Colonic mucosa (tissue), 4 donors: ENCODE results near the gene ZNF785. TPM values are rescaled to one million over a fixed set of nuclear protein-coding genes. Genes with fewer than 3 reads are reported as not detected.
"Not testable (repeated sequence)": the region's sequence is repeated elsewhere in the genome, so short reads cannot be mapped to it uniquely, and the experiment has no call there.

Source experiments
- DNase-seq: peaks from one replicate; pipeline ENCODE4 v3.0.0-alpha.2; 2020
- H3K27ac ChIP-seq: fragments of 200-600 bp; one replicate; pipeline ENCODE4 v1.8.0; 2021
- H3K27me3 ChIP-seq: fragments of 200-600 bp; one replicate; pipeline ENCODE4 v1.8.0; 2021
- H3K36me3 ChIP-seq: fragments of 200-600 bp; one replicate; pipeline ENCODE4 v1.8.0; 2021
- H3K4me1 ChIP-seq: fragments of 200-600 bp; one replicate; pipeline ENCODE4 v1.8.0; 2021; ENCODE audit warnings: mild to moderate bottlenecking
- H3K4me3 ChIP-seq: fragments of 200-600 bp; one replicate; pipeline ENCODE4 v1.8.0; 2021
- H3K9ac ChIP-seq, 2 donors: one replicate each; pipeline ENCODE4 v1.7.0; 2013; ENCODE audit warnings: control low read depth in 2 of 2, low read depth in 2 of 2, low read length in 2 of 2
- H3K9me3 ChIP-seq: fragments of 200-600 bp; one replicate; pipeline ENCODE4 v1.8.0; 2021
- intact Hi-C: fragments of 100-400 bp; cut with DNase I; formaldehyde crosslinking; loops from one replicate; pipeline ENCODE4 v1.14.1; 2022
- total RNA-seq, 2 donors: library from RNA; stranded (reverse); fragmentation: NEBNext Ultra II Directional in 1 of 2; extraction: Animal tissue kit (Norgen Biotek cat#: 25700) in 1 of 2; gene quantifications; one replicate each; pipeline ENCODE4 v1.2.1, GENCODE V29; 2021
- TF ChIP-seq, protein P1 (sequence below): fragments of 200-600 bp; IDR thresholded peaks from one replicate; pipeline ENCODE4 v1.8.0; 2022; ENCODE audit warnings: antibody characterized with exemption, mild to moderate bottlenecking
- donor health status: healthy.
- donor health status: DM: no; HTN: no; CAD: no.
- donor health status: DM: no; HTN: no; CAD: no.

The ZNF785 gene
- total RNA-seq, 2 donors from 2014 or later, result 12.7 to 13.3 TPM

GRCh38 chr16:30601966-30602365 is 16.5 kb upstream of the ZNF785 start:
- no peak overlapping the region for H3K27ac ChIP-seq
- TF ChIP-seq, protein P1, sequence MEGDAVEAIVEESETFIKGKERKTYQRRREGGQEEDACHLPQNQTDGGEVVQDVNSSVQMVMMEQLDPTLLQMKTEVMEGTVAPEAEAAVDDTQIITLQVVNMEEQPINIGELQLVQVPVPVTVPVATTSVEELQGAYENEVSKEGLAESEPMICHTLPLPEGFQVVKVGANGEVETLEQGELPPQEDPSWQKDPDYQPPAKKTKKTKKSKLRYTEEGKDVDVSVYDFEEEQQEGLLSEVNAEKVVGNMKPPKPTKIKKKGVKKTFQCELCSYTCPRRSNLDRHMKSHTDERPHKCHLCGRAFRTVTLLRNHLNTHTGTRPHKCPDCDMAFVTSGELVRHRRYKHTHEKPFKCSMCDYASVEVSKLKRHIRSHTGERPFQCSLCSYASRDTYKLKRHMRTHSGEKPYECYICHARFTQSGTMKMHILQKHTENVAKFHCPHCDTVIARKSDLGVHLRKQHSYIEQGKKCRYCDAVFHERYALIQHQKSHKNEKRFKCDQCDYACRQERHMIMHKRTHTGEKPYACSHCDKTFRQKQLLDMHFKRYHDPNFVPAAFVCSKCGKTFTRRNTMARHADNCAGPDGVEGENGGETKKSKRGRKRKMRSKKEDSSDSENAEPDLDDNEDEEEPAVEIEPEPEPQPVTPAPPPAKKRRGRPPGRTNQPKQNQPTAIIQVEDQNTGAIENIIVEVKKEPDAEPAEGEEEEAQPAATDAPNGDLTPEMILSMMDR, result no peak
- H3K36me3 ChIP-seq, result peaks cover 4% of the 10 kb centered on the region
- intact Hi-C loops, result loop anchor here (10.0 kb wide), 1 partner anchor 177 kb away; no protein-coding TSS in a partner anchor
- no peak for DNase-seq
- H3K9me3 ChIP-seq, result no peaks in the 10 kb centered on the region
- H3K27me3 ChIP-seq, result no peaks in the 10 kb centered on the region
- H3K4me1 ChIP-seq, result no peaks in the 10 kb centered on the region
- H3K9ac ChIP-seq, result no peak overlapping the region
- H3K4me3 ChIP-seq, result no peak overlapping the region

DNA sequence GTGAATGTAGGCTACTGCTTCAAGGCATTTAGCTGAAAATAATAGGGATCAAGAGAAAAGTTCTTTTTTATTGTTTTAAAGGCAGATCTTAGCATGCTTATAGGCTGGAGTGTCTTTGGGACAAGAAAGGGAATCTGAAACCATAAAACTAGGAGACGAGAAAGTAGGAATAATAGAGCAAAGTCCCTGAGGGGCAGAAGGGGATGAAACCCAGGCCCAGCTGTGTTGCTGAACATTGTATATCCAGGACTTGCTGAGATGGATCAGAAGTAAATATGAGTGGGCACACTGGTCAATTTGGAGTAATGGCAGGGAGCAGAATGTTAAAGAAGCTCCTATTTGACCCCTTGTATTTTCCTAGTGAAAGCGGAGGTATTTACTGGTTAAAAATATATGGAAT is 15.4 kb upstream of the ZNF785 start:
- Histone ChIP-seq H3K36me3 (peaks cover 4% of the 10 kb centered on the region), H3K27me3 (no peaks in the 10 kb centered on the region), H3K9me3 (no peaks in the 10 kb centered on the region), H3K4me1 (no peaks in the 10 kb centered on the region), H3K4me3 (no peak overlapping the region), H3K27ac (no peak overlapping the region), H3K9ac (no peak overlapping the region)
- no peak for DNase-seq
- intact Hi-C loops, result loop anchor here (10.0 kb wide), 1 partner anchor 176 kb away; no protein-coding TSS in a partner anchor
- TF ChIP-seq, protein P1, result no peak

GRCh38 chr16:30600215-30600614 is 14.7 kb upstream of the ZNF785 start:
- DNase-seq, result no peak
- H3K4me3 ChIP-seq, result no peak overlapping the region
- no peak overlapping the region for H3K9ac ChIP-seq
- H3K36me3 ChIP-seq, result peaks cover 4% of the 10 kb centered on the region
- no peaks in the 10 kb centered on the region for H3K27me3 ChIP-seq
- intact Hi-C loops, result loop anchor here (10.0 kb wide), 1 partner anchor 175 kb away; no protein-coding TSS in a partner anchor
- TF ChIP-seq, protein P1, result no peak
- H3K9me3 ChIP-seq, result no peaks in the 10 kb centered on the region
- H3K4me1 ChIP-seq, result no peaks in the 10 kb centered on the region
- H3K27ac ChIP-seq, result no peak overlapping the region

DNA sequence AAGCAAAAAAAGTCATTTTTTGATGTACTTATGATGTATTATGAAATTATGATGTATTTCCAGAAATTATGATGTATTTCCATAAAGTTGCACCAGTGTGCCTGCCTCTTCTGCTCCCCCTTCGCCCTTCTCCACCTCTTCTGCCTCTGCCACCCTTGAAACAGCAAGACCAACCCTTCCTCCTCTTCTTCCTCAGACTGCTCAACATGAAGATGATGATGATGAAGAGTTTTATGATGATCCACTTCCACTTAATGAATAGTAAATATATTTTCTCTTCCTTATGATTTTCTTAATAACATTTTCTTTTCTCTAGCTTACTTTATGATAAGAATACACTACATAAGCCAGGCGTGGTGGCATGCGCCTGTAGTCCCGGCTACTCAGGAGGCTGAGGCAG is 7.4 kb upstream of the ZNF785 start:
- Histone ChIP-seq H3K9ac (no peak overlapping the region), H3K27me3 (no peaks in the 10 kb centered on the region), H3K27ac (no peak overlapping the region), H3K4me3 (no peak overlapping the region), H3K9me3 (no peaks in the 10 kb centered on the region), H3K4me1 (no peaks in the 10 kb centered on the region), H3K36me3 (no peaks in the 10 kb centered on the region)
- intact Hi-C loops, result no loop called here
- TF ChIP-seq, protein P1, result no peak
- no peak for DNase-seq

- H3K9ac ChIP-seq, H3K9me3 ChIP-seq, H3K4me1 ChIP-seq, intact Hi-C loops, DNase-seq, H3K27me3 ChIP-seq, H3K4me3 ChIP-seq, H3K36me3 ChIP-seq, H3K27ac ChIP-seq: not testable (repeated sequence)
Observed at GRCh38 chr16:30590869-30591268, 5.4 kb upstream of the ZNF785 start.

DNA sequence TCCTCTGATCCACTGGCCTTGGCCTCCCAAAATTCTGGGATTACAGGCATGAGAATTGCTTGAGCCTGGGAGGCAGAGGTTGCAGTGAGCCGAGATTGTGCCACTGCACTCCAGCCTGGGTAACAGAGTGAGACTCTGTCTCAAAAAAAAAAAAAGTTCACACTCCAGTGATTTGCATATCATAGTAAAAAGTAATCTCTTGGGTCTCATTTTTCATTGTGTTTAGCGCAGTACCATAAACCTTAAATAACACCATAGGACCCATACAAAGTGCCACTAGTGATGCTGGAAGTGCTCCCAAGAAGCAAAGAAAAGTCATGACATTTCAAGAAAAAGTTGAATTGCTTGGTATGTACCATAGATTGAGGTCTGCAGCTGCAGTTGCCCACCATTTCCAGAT is 4.1 kb upstream of the ZNF785 start:
- H3K36me3 ChIP-seq, H3K27me3 ChIP-seq, DNase-seq, H3K9ac ChIP-seq, H3K4me3 ChIP-seq, H3K4me1 ChIP-seq, H3K27ac ChIP-seq, intact Hi-C loops, H3K9me3 ChIP-seq: not testable (repeated sequence)
